Subcutaneous adipose tissue (tissue), 4 donors: ENCODE results near the gene SPATS2L. TPM values are rescaled to one million over a fixed set of nuclear protein-coding genes. Genes with fewer than 3 reads are reported as not detected.

Experiments
- CTCF ChIP-seq: fragments of 450-650 bp; IDR thresholded peaks from one replicate; pipeline ENCODE4 v1.5.1; 2016; ENCODE audit warnings: low read depth, mild to moderate bottlenecking, control low read depth, antibody characterized with exemption, moderate library complexity
- total RNA-seq, 4 donors: library from RNA; depleted of rRNA; stranded (reverse); fragments of >200 nt; gene quantifications; one replicate each; pipeline ENCODE4 v1.1.0, GENCODE V29; 2016

SPATS2L gene
- total RNA-seq, 4 donors from 2014 or later, result 71.4 to 88.9 (median 79.6) TPM

GRCh38 chr2:200302940-200303727, 3.4 kb upstream of the SPATS2L start:
- TF ChIP-seq CTCF, result no peak

- TF ChIP-seq CTCF, result no peak
Measured at GRCh38 chr2:200305797-200306195, 697 bp upstream of the SPATS2L start.

- TF ChIP-seq CTCF, result no peak
Measured at GRCh38 chr2:200306931-200307723, 634 bp downstream of the SPATS2L start.

GRCh38 chr2:200307724-200308545, 1.4 kb downstream of the SPATS2L start:
- no peak for TF ChIP-seq CTCF

GRCh38 chr2:200308546-200309295, 2.2 kb downstream of the SPATS2L start:
- no peak for TF ChIP-seq CTCF

- no peak for TF ChIP-seq CTCF
Measured at GRCh38 chr2:200309296-200310049, 3.0 kb downstream of the SPATS2L start.
